HG03439 (cell line): ENCODE results near the gene TMEM86A.

Experiments
- ATAC-seq: cut with Tn5 transposase; IDR thresholded peaks from one replicate; pipeline ENCODE4 v1.9.1; 2021; ENCODE audit warnings: mild to moderate bottlenecking, moderate library complexity; ENCODE audit not compliant: unreplicated experiment

Gene TMEM86A

DNA sequence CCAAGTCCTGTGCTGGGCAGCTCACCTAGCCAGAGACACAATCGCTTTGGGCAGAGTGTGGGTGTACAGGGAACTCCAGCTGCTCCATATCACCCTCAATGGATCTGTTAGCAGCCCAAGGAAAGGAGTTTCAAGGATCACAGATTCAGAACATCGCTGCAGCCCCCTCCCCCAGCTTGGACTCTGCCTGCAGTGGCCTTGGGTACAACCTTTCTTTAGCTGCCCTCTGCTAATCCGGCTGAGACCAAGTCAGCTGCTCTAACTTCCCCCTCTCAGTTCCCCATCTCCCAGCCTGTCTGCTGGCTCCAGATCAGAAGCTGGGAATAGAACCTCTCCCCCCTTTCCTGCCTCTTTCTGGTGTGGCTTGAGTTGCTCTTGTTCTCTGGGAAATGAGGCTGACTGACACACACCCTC lies 1.3 kb downstream of the TMEM86A start:
- ATAC-seq: no peak

- no peak for ATAC-seq
These were observed 1.8 kb downstream of the TMEM86A start for GRCh38 chr11:18700375-18700774.

DNA sequence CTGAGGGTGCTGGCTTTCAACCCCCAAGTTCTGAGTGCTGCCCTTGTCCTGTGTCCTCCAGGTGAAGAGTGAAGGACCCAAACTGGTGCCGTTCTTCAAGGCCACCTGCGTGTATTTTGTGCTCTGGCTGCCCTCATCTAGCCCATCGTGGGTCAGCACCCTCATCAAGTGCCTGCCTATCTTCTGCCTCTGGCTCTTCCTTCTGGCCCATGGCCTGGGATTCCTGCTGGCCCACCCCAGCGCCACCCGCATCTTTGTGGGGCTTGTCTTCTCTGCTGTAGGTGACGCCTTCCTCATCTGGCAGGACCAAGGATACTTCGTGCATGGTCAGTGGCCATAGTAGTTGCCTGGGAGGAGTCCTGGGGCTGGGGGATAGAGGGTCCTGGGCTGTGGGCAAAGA lies 2.3 kb downstream of the TMEM86A start:
- no peak for ATAC-seq

DNA sequence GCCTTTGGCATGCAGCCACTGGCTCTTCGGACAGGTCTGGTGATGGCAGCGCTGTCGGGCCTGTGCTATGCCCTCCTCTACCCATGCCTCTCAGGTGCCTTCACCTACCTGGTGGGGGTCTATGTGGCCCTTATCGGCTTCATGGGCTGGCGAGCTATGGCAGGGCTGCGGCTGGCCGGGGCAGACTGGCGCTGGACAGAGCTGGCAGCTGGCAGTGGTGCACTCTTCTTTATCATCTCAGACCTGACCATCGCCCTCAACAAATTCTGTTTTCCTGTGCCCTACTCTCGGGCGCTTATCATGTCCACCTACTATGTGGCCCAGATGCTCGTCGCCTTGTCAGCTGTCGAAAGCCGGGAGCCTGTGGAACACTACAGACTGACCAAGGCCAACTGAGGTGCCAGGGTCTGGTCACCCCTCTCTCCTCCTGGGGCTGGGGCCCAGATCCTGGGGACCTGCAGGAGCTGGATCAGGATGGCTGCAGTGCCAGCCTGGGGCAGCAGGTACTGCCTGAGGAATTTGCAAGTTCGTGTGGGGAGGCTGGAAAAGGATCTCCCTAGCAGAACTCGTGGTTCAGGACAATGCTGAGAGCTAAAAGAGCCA lies 3.1 kb downstream of the TMEM86A start:
- ATAC-seq: no peak

GRCh38 chr11:18703001-18703763 lies 4.6 kb downstream of the TMEM86A start:
- ATAC-seq: no peak

- no peak for ATAC-seq
These were observed 5.6 kb downstream of the TMEM86A start for GRCh38 chr11:18704045-18704645.

GRCh38 chr11:18704698-18705097 lies 6.1 kb downstream of the TMEM86A start:
- no peak for ATAC-seq

DNA sequence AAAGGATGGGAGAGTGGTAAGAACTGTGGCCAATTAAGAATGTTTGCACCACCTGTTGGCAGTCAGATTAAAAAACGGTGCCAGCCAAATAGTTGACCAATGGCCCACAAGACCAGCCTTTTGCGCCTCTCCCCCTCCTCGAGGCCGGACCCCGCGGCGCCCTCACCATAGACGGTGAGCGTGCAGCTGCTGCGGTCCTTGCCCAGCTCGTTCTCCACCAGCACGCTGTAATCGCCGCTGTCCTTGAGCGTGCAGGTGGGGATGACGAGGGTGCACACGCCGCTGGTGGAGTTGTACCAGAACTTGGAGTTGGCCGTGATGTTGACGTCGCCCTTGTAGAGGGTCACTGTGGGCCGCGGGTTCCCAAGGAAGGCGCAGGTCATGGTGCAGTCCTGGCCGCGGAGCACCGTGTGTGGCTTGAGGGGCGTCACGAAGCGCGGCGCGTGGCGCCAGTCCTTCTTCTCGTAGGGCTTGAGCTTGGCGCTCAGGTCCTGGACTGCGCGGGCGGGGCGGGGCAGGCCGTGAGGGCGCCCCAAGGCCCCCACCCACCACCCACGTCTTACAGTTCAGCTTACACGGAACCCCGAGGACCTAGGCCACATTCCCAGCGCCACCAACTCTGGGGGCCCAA lies 7.2 kb downstream of the TMEM86A start:
- no peak for ATAC-seq

GRCh38 chr11:18706330-18707243 lies 8.0 kb downstream of the TMEM86A start:
- ATAC-seq: no peak

- ATAC-seq: no peak
These were observed 9.3 kb downstream of the TMEM86A start for GRCh38 chr11:18707811-18708340.

DNA sequence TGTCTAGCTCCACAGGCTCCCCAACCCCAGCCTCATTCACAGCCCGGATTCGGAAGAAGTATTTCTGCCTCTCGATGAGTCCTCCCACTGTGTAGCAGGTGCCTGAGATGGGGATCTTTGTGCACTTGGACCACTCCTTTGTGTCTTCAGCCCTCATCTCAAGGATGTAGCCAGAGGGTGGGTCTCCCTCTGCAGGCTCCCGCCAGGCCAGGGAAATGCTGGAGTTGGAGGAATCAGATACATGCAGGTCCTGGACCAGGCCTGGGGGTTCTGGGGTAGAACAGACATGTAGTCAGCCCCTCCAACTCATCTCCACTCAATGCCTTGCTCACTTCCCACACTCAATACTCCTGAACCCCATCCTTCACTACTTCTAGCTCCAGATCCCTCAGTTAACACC lies 10.8 kb downstream of the TMEM86A start:
- no peak for ATAC-seq

DNA sequence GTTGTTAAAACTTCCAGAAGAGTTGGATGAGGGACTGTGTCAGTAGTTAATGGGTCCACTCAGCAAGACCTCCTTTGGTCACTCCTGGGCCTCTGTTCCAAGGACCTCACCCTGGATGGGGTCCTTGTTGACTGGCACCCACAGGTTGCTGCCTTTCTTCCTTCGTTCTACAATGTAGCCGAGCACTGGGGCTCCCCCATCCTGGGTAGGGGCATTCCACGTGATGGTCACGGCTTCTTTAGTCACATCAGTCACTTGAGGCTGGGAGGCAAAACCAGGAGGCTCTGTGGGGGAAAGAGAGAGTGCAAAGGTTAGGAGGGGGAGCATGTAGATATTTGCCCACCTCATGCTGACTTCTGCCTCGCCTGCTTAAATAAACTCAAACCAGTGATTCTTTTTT lies 12.0 kb downstream of the TMEM86A start:
- no peak for ATAC-seq

DNA sequence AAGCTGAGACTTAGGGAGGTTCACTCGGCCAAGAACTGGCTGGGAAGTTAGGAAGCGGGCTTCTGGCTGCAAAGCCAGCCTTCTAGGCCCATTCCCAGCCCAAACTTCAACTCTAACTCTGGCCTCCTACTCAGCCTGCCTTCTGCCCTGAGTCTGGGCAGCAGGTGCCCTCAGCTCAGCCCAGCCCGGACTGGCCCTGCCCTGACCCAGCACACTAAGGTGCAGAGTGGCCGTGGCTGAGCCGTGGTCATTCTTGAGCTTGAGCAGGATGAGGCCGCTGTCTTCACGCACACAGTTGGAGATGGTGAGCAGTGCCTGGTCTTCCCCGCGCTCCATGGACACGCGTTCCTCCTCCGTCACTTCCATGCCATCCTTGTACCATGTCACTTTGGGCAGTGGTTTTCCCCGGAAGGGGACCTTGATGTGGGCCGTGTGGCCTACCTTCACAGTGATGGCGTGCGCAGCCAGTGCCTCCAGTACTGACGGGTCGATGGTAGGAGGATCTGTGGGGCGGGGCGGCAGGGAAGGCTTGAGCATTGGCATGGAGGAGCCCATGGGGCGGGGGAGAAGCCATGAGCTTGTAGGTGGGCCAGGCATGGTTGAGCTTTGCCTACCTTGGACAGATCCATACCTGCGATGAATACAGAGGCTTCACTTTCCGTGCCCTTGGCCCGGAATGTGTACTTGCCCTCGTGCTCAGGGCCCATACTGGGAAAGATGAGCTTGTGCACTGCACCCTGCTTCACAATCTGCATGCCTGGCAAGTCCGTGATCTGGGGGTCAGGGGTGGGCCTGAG lies 15.3 kb downstream of the TMEM86A start:
- ATAC-seq: no peak

DNA sequence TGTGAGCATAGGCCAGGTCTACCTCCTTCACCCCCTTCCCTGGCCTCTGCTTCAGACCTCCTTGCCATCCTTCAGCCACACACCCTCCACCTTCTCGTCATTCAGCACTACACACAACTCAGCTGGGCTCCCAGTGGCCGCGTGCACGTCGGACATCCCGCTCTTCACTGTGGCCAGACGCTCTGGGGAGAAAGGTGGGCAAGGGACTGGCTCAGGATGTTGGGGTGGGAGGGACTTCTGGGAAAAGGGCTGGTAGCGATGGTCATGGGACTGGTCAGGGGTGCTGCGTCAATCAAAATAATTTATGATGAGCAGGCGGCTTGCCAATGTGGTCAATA lies 15.8 kb downstream of the TMEM86A start:
- ATAC-seq: no peak

DNA sequence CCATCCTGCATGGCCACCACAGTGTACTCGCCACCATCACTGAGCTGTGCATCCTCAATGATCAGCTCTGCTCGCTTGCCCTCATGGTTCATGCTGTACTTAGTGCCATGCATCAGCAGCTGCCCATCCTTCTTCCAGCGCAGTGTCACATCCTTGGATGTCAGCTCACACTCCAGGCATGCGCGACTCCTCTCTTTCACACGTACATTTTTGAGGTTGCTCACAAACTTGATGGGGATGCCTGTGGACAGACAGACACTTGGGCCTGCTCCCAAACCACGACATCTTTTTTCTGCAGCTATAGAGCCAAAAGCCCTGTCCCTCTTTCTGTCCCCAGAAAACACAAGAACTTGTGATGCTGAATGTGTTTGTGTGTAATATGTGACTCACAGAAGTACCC lies 16.9 kb downstream of the TMEM86A start:
- ATAC-seq: no peak

DNA sequence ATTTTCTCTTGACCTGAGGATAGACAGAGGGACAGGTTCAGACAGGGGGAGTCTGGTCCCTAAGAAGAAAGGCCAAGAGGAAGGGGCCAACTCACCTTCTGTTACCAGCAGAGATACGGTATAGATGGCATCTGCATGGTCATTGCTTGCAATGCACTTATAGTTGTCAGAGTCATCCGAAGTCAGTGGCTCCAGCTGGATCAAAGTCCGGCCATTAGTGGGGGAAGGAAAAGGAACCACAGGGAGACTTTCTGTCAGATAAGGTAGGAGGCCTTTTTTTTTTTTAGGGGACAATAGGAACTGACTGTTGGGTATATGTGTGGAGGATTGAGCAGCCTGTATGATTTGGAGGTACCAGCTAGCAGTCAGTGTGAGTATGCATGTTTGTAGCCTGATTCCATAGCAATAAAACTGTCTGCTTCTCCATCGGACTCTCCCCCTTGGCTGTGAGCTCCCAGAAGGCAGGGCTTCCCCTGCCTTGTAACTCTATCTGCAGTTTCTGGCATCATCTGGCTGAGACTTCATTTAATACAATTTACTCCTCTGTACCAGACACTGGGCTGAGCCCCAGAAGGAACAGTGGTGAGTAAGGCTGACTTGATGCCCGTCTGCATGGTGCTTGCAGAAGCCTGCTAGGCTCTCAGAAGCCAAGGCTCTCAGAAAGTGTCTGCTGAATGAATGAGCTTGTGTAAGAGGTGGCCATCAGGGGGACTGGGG lies 21.7 kb downstream of the TMEM86A start:
- no peak for ATAC-seq

GRCh38 chr11:18720808-18721560 lies 22.4 kb downstream of the TMEM86A start:
- peak; percentile 73 for ATAC-seq

DNA sequence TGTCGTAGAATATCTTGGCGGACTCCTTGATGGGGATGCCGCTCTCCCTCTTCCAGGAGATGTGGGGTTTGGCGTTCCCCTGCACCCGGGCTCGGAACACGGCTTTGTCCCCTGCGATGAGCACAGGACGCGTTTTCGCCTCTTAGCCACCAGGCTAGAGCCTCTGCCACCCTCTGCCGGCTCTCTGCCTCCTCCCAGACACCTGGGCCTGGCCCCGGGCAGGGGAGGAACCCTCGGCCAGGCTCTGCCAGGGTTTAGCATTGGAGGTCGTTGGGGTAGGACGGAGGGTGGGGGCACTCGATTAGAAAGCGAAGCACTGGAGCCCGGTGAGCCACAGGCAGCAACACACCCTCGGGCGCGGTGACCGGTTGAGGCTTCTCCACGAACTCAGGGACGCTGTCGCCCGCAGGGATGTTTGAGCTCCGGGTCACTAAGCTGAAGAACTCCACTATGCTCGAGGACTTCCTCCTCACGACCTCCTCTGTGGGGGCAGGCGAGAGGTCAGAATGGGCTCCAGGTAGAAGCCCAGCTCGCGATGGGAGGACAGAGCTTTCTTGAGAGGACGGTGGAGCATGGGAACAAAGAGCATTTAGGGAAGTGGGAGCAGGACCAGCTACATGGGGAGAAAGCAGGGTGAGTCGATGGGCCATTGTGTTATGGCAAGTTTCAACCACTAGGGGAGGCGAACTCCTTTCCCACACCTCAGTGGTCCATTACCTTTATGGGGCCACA lies 23.1 kb downstream of the TMEM86A start:
- ATAC-seq: peak; percentile 69
